Middle frontal gyrus (tissue), 1 donor: ENCODE data around the gene PCDHGA11.
"Not testable (repeated sequence)": the region's sequence is repeated elsewhere in the genome, so short reads cannot be mapped to it uniquely, and the experiment has no call there.

Source experiments
- DNase-seq: peaks from one replicate; pipeline ENCODE4 v3.0.0-alpha.2; 2015; ENCODE audit warnings: low spot score; ENCODE audit errors: extremely low spot score

Gene PCDHGA11

GRCh38 chr5:141431286-141431685 lies 10.4 kb downstream of the PCDHGA11 start:
- DNase-seq, result no peak

GRCh38 chr5:141432308-141432707 lies 11.5 kb downstream of the PCDHGA11 start:
- not testable (repeated sequence) for DNase-seq

GRCh38 chr5:141432726-141433125 lies 11.9 kb downstream of the PCDHGA11 start:
- DNase-seq, result not testable (repeated sequence)

- DNase-seq, result no peak
Measured at GRCh38 chr5:141434006-141434405, 13.2 kb downstream of the PCDHGA11 start.

GRCh38 chr5:141437221-141437620 lies 16.4 kb downstream of the PCDHGA11 start:
- DNase-seq, result no peak

- no peak for DNase-seq
Measured at GRCh38 chr5:141439411-141440141, 18.7 kb downstream of the PCDHGA11 start.

GRCh38 chr5:141440341-141440740 lies 19.5 kb downstream of the PCDHGA11 start:
- DNase-seq, result no peak

GRCh38 chr5:141441571-141442170 lies 20.8 kb downstream of the PCDHGA11 start:
- no peak for DNase-seq

- DNase-seq, result no peak
Measured at GRCh38 chr5:141465351-141465750, 44.5 kb downstream of the PCDHGA11 start.
